ENCODE measurements around the gene SMARCC1.

DNA sequence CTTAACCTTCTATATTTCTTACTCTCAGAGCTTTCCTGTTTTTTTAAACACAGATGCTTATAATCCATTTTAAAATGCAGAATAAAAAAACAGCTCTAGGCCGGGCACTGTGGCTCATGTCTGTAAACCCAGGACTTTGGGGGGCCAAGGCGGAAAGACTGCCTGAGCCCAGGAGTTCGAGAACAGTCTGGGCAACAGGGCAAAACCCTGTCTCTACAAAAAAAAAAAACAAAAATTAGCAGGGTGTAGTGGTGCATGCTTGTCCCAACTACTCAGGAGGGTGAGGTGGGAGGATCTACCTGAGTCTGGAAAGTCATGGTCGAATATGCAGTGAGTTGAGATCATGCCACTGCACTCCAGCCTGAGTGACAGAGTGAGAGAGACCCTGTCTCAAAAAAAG, 15.5 kb downstream of the SMARCC1 start:
- TF ChIP-seq, protein P1, sequence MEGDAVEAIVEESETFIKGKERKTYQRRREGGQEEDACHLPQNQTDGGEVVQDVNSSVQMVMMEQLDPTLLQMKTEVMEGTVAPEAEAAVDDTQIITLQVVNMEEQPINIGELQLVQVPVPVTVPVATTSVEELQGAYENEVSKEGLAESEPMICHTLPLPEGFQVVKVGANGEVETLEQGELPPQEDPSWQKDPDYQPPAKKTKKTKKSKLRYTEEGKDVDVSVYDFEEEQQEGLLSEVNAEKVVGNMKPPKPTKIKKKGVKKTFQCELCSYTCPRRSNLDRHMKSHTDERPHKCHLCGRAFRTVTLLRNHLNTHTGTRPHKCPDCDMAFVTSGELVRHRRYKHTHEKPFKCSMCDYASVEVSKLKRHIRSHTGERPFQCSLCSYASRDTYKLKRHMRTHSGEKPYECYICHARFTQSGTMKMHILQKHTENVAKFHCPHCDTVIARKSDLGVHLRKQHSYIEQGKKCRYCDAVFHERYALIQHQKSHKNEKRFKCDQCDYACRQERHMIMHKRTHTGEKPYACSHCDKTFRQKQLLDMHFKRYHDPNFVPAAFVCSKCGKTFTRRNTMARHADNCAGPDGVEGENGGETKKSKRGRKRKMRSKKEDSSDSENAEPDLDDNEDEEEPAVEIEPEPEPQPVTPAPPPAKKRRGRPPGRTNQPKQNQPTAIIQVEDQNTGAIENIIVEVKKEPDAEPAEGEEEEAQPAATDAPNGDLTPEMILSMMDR (IDR thresholded peaks at IDR 0.05): no peak
- no peak for TF ChIP-seq ZFX (IDR thresholded peaks at IDR 0.05; ENCODE audit: borderline replicate concordance)
